HG03196 (cell line): ENCODE data around the gene LRRC3.

Experiments used
- ATAC-seq: cut with Tn5 transposase; IDR thresholded peaks from one replicate; pipeline ENCODE4 v1.9.1; 2021; ENCODE audit not compliant: unreplicated experiment

LRRC3 gene

DNA sequence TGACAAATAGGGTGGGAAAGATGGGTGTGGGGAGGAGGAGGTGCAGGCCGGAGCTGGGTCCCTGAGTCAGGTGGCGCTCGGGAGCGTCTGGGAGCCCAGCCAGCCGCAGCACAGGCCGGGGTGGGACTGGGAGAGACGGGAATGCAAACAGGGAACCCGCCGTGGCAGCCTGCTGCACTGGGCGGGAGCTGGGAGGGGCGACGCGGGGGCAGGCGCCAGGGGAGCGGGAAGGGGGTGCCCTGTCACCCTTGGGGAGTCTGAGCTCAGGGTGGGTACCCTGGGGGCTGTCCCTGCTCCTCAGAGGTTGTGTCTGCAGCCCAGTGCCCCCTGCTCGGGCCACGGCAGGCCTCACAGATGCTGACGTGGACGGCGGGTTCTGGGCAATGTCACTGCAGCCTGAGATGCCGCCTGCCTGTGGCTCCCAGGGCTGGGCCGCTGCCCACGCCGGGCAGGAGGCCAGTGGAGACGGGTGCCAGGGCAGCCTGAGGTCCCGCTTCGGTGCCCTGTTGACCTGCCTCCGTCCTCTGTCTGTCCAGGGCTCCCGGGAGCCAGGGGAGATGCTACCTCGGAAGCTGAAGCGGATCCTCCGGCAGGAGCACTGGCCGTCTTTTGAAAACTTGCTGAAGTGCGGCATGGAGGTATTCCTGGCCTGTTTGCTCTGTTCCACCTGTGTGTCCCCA, 16.6 kb upstream of the LRRC3 start:
- ATAC-seq = no peak

DNA sequence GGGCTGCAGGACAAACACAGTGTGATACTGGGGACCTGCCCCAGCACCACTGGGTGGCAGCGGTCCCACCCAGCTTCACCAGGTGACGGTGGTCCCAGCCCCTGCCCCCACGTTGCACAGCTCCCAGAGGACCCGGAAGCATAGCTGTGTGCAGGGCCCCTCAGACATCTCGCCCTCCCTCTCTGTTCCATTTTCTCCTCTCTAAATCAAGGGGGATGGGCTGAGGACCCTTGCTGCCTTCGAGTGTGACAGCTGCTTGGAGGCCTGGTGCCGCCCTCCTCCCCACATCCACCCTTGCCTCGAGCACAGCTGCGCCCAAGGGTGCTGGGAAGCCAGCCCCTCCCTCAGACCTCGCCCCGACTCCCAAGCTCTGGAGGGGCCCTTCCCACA, 16.1 kb upstream of the LRRC3 start:
- no peak for ATAC-seq

DNA sequence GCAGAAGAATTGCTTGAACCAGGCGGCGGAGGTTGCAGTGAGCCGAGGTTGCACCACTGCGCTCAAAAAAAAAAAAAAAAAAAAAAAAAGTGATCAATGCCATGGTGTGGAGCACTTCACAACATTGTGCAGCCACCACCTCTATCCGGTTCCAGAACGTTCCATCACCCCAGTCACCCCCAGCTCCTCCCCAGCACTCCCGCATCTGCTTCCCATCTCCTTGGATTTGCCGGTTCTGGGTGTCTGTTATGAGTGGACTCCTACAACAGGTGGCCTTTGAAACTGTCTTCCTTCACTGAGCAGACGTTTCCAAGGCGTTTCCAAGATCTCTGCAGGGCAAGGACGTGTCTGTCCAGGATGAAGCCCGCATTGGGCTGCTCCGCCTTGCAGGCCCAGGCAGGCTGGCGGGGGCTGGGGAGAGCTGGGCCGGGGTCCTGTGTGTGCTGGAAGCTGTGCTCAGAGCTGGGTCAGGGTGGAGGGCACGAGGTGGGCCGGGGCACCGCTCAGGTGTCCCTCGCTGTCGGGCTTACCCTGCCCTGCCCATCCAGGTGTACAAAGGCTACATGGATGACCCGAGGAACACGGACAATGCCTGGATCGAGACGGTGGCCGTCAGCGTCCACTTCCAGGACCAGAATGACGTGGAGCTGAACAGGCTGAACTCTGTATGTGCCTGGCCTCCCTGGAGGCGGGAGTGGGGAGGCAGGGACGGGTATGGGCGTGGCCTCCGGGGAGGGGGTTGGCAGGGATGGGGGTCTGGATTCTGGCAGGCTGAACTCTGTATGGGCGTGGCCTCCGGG, 14.9 kb upstream of the LRRC3 start:
- ATAC-seq = no peak

DNA sequence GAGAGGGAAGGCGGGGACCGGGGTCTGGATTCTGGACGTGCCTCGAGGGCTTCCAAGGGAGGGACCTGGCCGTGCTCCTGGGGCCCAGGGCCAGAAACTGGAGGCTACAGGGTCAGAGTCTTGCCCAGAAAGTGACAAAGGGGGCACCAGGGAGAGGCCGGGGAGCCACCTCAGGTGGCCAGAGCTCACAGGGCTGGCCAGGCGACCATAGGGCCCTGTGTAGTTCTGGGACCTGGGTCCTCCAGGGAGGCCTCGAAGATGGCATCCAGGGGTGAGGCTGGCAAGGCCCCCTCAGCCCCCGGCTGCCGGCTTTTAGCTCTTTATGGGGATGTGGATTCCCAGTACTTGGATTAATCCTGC, 14.3 kb upstream of the LRRC3 start:
- ATAC-seq = no peak

DNA sequence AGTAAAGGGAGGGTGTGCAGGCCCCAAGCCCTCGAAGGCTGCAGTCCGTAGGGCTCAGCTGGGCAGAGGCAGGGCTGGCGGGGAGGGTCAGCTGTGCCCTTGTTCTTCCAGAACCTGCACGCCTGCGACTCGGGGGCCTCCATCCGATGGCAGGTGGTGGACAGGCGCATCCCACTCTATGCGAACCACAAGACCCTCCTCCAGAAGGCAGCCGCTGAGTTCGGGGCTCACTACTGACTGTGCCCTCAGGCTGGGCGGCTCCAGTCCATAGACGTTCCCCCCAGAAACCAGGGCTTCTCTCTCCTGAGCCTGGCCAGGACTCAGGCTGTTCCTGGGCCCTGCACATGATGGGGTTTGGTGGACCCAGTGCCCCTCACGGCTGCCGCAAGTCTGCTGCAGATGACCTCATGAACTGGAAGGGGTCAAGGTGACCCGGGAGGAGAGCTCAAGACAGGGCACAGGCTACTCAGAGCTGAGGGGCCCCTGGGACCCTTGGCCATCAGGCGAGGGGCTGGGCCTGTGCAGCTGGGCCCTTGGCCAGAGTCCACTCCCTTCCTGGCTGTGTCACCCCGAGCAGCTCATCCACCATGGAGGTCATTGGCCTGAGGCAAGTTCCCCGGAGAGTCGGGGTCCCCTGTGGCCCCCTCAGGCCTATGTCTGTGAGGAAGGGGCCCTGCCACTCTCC, 13.6 kb upstream of the LRRC3 start:
- no peak for ATAC-seq

DNA sequence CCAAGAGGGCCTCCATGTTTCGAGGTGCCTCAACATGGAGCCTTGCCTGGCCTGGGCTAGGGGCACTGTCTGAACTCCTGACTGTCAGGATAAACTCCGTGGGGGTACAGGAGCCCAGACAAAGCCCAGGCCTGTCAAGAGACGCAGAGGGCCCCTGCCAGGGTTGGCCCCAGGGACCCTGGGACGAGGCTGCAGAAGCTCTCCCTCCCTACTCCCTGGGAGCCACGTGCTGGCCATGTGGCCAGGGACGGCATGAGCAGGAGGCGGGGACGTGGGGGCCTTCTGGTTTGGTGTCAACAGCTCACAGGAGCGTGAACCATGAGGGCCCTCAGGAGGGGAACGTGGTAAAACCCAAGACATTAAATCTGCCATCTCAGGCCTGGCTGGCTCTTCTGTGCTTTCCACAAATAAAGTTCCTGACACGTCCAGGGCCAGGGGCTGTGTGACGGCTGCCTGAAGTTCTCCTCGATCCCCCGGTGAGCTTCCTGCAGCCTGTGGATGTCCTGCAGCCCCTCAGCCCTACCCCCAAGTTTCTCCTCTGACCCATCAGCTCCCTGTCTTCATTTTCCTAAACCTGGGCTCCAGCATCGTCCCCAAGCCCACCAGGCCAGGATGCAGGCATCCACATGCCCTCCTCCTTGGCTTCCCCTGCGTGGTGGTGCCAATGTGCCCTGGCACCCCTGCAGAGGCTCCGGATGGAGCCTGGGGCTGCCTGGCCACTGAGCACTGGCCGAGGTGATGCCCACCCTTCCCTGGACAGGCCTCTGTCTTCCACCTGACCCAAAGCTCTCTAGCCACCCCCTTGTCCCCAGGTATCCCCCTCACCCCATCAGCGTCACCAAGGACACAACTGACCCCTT, 12.8 kb upstream of the LRRC3 start:
- no peak for ATAC-seq

DNA sequence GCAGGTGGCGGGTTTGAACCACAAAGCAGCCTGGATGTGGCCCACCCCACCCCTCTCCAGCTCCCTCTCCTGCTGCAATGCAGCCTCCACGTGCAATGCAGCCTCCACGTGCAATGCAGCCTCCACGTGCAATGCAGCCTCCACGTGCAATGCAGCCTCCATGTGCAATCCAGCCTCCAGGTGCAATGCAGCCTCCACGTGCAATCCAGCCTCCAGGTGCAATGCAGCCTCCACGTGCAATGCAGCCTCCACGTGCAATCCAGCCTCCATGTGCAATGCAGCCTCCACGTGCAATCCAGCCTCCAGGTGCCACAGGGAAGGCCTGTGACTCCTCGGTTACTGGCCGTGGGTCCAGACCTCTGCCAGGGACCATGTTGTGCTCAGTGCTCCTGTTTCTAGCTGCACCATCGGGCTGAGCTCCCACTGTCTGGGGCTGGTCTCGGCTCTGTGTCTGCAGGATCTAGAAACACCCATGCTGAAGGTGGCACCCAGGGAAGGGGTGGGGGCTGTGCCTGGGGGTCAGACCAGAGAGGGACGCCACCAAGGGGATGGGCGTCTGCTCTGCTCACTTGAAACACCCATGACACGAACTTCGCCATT, 11.9 kb upstream of the LRRC3 start:
- no peak for ATAC-seq

DNA sequence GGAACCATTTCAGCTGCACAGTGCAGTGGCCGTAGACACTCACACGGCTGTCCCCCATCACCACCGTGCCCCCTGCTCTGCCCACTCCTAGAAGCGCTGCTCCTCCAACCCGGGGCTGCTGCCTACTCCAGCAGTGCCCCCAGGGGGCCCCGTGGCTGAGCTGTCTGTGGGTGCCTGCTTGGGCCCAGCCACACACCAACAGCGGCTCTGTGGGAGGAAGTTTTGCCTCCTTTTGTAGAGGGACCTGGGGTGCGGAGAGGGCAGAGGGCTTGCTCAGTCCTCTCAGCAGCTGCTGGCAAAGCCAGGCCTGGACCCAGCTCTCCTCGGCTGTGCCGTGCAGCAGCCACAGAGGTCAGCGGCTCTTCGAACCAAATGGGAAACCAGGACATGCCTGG, 11.4 kb upstream of the LRRC3 start:
- no peak for ATAC-seq

DNA sequence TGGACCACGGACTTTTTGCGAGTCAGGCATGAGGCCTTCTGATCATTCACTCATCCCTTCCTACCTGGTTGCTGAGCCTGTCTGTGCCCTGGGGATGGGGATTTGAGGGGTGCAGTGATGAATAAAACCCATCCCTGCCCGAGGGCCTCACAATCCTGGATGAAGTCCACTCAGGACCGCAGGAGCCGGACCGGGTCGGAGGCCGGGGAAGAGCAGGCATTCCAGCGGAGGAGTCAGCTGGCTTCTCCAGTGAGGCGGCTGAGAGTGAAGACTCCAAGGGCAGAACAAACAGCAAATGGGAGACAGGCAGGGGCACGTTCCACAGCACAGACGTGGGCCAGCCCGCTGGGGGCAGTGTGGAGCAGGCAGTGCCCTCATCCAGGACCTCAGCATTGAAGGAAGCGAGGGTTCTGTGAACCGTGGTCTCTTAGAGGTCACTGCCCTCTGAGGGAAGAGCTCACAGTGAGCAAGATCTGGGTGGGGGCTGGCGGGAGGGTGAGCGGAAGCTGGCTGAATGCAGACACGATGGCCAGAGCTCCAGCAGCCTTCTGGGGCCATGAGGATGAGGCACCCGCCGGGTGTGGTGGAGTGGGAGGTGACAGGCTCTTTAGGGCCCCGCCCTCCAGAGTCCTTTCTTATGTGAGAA, 10.9 kb upstream of the LRRC3 start:
- no peak for ATAC-seq

DNA sequence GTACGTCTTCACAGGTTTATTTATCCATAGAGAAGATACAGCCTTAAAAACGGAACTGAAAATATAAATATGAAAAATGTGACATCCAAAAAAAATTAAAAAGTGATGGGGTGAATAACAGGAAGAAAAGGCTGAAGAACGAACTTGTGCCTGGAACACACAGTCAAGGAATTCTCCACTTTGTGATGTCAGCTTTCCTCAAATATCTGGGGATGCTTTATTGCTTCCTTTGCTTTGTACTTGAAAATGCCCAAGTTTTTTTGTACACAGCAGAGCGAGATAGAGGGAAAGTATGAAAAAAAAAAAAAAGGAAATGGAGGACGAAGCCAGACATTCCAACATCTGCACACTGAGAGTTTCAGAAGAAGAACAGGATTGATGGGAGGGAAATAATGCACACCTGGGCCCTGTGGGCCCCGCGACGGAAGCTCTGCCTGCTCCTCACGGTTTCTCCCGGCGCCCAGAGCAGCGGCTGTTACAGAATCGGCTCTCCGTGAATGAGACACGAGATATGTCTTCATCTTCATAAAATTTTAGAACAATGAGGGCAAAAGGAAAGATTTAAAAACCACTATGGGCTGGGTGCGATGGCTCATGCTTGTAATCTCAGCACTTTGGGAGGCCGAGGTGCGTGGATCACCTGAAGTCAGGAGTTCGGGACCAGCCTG, 10.0 kb upstream of the LRRC3 start:
- ATAC-seq = no peak

DNA sequence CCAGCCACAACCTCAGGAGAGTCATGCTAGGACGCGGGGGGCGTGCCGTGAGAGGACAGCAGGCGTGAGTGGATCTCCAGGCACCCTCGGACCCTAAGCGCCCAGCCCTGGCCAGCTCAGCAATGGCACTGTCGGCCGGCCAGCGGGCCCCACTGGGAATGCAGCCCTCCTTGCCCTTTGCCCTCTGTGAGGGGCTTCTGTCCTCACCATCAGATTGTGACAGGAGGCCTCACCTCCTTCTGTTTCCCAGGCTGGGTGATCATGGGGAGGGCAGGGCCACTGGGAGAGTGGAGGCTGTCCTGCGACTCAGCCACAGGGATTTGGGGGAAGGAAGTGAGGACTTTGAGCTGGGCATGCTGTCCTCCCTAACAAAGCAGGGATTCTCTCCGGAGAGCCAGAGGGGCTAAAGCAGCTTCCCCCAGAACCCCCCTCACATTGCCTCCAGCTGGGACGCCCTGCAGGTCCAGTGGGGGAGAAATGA, 6.6 kb upstream of the LRRC3 start:
- no peak for ATAC-seq

DNA sequence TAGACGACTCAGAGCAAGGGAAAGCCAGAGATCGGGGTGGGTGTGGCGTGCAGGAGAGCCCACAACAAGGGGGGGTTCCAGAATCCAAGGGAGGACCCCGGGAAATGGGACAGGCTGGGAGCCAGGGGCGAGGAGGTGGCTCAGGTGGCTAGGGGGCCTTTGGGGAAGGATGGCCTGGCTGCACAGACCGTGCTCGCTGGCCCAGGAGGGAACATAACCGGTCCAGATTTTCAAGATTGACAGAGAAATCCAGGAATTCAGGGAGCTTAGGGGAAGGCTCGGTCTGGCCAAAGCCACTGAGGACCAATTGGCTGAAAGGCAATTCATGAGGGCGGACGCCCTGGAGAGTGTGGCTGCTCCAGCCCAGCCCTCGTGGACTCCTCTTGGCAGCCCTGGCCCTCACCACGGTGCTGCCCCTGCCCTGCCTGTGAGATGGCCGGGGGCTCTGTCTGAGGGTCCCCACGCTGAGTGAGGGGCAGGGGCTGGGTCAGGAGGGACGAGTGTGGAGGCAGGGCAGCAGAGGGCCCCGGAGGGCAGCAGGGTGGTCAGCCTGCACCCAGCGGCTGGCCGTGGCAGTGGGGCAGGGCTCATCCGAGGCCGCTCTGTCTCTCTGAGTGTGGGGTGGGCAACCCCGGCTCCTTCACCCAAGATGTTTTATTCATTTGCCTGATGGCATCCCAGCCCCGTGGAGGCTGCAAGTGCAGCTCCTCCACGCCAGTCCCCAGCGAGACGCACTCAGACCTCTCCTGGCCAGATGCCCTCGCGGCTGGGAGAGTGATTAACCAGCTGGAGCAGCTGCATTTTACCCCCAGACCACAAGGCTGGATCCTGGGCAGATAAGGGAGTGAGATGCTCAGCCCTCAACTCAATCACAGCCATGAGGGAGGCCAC, 5.6 kb upstream of the LRRC3 start:
- ATAC-seq = no peak

DNA sequence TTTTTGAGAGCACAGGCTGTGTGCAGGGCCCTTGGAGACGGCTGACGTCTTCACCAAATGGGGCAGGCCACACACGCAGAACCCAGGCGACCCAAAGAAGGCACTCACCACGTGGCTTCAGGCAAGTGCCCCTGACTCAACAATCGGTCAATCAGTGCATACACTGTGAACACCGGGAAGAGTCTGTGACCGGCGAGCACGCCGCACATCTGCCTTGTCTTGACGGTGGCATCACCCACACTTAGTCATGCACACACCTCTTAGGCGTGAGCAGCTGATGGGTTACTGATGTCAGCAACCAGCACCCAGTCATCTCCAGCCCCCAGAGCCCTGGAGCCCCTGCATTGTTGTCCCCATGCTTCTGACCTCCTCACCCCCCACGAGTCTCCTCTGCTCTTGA, 4.9 kb upstream of the LRRC3 start:
- ATAC-seq = no peak

DNA sequence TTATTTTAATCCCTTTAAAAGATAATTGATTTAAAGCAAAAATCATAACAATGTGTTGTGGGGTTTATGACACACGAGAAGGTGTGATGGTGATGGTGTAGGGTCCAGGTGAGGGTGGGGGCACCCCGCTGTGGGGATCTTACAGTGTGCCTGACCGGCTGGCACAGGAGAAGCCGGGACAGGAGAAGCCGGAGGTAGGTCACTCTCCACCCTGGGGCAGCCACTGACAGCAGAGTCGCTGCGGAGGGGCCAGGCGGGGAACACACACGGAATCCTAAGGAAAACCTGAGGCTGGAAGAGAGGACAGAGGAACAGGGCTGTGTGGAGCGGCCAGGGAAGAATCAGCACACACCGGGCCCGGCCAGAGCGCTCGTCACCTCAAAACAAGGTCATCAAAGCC, 4.3 kb upstream of the LRRC3 start:
- no peak for ATAC-seq

DNA sequence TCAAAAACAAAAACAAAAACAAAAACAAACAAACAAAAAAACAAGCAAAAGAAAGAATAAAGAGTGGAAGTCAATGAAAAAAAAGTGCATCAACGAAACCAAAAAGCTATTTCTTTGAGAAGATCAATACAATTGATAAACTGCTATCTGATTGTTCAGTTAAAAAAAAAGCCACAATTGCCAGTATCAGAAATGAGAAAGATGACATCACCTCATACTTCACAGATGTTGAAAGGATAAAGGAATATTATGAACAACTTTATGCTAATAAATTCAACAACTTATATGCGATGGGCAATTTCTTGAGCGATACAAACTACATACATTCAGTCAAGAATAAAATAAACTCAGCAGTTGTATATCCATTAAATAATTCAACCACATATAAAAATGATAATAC, 2.2 kb upstream of the LRRC3 start:
- no peak for ATAC-seq

DNA sequence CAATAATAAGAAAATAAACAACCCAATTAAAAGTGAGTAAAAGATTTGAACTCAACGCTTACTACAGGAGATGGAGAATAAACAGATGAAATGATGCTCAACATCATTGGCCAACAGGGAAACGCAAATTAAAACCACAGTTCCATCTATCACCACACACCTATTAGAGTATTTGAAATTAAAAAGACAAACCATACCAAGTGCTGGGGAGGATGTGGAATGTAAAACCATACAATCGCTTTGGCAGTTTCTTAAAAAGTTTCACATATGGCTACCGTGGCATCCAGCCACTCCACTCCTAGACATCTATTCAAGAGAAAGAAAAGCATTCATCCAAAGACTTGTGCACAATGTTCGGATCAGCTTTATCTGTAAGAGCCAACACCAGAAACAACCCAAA, 1.3 kb upstream of the LRRC3 start:
- ATAC-seq = no peak

DNA sequence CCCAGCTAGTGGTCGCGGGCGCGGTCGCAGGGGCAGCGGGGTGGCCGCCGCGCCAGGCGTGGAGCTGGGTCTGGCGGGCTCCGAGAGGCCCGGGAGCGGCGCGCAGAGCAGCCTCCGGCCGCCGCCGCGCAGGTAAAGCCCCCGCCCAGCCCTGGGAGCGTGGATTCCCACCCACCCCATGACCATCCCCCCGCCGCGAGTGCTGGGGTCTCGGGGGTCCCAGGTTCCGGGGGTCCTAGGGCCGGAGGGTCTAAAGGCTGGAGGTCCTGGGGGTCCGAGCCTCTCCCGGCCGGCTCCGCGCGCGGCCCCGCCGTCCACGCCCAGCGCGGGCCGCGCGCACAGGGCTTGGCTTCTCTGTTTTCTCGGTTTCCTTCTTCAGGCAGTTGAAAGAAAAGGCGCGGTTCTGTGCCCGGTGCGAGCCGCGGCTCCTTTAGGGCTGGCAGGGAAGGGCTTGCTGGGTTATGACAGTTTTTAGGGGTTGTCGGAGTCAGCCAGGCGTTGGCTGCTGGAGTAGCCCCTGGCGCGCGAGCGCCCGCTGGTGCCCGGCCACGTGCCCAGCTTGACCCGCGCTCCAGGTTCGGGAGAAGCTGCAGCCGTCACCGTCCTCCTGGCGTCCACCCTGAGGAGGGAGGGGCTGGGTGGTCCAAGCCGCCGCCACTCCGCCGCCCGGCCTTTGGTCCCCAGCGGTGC, 359 bp downstream of the LRRC3 start:
- ATAC-seq = no peak

DNA sequence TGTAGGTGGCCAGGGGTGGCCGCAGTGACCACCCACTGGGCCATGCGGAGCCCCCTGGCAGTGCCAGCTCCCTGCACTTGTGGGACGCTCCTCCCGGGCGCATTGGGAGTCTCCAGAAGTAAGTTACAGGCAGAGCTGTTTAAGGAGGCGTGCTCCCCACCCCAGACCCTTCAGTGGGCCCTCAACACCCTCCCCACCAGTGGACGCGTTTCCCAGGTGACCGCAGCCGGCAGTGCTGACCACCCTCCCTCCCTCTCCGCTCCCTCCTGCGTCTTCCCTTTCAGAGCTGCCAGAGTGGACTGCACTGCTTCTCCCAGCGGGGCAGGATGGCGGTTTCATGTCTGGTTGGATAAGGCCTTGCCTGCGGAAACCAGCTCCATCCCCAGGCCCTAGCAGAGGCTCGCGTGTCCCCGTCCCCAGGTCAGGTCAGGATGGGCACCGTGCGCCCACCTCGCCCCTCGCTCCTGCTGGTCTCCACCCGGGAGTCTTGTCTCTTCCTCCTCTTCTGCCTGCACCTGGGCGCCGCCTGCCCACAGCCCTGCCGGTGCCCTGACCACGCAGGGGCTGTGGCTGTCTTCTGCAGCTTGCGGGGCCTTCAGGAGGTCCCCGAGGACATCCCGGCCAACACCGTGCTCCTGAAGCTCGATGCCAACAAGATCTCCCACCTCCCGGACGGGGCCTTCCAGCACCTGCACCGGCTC, 1.1 kb downstream of the LRRC3 start:
- ATAC-seq = no peak
